NCI-H2029 (cell line): Measurements from ENCODE around the gene PPP1CA.
A peak's percentile ranks its signal among the peaks of the same experiment; 100 is the strongest.
"Not testable (repeated sequence)": the region's sequence is repeated elsewhere in the genome, so short reads cannot be mapped to it uniquely, and the experiment has no call there.

ENCODE experiments used
- DNase-seq: peaks from one replicate; lab custom pipeline; 2025; lab: John Stamatoyannopoulos, UW

Gene PPP1CA

DNA sequence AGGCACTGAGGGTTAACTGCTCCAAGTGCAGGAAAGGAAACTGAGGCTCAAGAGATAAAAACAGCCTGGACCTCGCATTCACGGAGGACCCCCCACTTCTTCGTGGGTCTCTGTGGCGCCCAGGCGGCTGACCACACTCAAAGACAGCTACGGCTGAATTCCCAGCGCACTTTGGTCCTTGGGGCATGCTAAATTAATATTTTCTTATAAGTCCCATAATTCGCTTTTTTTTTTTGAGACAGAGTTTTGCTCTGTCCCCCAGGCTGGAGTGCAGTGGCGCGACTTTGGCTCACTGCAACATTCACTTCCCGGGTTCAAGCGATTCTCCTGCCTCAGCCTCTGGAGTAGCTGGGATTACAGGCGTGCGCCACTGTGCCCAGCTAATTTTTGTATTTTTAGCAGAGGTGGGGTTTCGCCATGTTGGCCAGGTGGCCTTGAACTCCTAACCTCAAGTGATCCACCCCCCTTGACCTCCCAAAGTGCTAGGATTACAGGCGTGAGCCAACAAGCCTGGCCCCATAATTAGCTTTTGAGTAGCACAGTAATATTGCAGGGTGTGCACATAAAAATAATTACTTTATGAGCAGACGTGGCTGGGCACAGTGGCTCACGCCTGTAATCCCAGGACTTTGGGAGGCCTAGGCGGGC is 658 bp upstream of the PPP1CA start:
- DNase-seq: not testable (repeated sequence)

DNA sequence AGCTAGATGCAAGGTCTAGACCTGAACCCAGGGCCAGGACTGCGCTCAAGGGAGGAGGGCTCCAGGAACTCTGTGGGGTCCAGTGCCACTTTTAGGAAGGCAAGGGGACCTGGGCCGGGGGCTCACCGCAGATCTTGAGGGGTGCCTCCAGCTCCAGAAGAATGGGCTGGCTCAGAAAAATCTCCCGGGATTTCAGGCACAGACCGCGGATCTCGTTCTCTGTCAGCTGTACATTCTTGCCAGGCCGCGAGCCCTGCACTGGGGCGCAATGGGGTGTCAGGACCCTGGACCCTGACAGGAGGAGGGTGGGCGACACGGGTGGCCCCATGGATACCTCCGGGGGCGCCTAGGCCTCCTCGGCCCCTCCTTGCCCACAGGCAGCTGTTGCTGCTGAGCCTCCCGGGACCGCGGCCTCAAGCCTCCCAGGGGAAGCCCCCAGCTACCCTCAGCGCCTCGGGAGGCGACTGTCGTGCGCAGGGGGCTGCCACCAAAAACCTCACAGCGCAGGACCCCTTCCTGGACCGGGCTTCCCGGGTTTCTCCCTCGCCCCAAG is 640 bp downstream of the PPP1CA start:
- no peak for DNase-seq

DNA sequence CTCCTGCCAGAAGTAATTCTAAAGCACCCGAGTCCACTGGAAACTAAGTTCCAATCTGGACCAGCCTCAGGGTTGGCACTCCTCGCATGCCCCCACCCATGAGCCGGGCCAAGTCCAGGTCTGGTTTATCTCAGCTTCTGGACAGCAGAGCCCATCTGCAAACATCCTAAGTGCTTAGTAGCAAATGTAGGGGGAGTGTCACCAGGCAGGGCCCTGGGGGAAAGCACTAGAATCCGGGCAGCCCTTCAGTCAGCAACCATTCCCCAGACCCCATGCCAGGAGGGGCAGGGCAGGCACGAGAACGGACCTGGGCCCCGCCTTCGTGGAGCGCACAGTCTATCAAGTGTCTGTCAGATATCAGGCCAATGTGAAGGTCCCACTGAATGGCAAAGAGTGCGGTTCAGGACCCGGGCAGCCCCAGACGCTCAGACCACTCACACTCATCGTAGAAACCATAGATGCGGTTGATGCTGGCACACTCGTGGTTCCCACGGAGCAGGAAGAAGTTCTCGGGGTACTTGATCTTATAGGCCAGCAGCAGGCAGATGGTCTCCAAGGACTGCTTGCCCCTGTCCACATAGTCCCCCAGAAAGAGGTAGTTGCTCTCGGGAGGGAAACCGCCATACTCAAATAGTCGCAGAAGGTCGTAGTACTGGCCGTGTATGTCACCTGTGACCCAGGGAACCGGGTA is 1.3 kb downstream of the PPP1CA start:
- no peak for DNase-seq

DNA sequence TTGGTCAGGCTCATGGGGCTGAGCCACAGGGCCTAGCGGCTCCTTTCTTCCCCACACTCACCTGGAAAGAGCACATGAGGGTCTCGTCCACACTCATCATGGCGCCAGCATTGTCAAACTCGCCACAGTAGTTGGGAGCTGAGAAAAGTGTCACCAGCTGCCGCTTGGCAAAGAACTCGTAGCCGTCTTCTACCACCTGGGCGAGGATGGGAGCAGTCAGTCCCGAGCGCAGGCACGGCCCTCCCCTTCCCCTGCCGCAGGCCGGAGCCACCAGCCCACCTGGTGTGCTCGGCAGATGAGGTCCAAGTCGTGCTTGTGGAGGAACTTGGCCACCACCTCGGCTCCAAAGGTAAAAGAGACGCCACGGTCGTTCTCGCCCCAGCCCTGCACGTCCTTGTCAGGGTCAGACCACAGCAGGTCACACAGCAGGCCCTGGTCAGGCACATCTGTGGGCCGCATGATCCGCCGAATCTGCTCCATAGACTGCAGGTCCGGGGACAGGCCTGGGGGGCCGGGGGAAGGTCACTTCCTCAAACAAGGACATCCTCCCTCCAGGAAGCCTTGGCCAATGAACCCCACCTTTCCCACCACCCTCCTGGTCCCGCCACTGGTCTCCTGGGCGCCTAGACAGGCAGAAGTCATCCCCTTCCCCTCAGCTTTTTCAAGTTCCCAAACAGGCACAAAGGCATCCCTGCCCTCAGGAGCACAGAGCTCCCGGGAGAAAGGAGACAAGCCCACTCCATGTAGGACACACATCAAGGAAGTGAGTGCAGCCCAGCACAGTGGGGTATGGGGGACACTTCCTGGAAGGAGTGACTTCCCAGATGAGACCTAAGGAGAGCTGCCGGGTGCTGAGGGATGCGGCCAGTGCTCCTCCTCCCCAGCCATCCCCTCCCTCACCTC is 2.7 kb downstream of the PPP1CA start:
- DNase-seq: no peak

DNA sequence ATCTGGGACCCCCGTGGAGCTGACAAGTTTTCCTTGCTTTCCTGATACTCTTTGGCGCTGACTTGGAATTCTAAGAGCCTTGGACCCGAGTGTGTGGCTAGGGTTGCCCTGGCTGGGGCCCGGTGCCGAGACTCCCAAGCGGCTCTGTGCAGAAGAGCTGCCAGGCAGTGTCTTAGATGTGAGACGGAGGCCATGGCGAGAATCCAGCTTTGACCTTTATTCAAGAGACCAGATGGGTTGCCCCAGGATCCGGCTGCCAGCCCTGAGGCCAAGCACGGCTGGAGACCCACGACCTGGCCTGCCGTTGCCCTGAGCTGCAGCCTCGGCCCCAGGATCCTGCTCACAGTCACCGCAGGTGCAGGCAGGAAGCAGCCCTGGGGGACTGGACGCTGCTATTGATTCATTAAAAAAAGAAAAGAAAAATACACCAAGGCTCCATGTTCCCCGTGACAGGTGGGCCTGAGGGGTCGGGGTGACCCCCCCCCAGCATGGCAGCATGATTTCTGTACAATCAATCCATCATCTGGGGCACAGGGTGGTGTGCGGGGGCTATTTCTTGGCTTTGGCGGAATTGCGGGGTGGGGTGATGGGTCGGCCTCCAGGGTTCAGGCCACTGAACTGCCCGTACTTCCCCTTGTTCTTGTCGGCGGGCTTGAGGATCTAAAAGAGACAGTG is 3.5 kb downstream of the PPP1CA start:
- DNase-seq: no peak

DNA sequence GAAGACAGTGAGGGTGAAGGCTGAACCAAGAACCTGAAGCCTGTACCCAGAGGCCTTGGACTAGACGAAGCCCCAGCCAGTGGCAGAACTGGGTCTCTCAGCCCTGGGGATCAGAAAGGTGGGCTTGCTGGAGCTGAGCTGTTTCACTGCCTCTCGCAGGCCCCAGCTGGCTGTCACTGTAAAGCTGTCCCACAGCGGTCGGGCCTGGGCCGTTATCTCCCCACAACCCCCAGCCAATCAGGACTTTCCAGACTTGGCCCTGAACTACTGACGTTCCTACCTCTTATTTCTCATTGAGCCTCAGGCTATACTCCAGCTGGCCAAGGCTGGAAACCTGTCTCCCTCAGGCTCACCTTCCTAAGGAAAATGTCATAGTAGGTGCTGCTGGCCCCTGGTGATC is 4.1 kb downstream of the PPP1CA start:
- no peak for DNase-seq

DNA sequence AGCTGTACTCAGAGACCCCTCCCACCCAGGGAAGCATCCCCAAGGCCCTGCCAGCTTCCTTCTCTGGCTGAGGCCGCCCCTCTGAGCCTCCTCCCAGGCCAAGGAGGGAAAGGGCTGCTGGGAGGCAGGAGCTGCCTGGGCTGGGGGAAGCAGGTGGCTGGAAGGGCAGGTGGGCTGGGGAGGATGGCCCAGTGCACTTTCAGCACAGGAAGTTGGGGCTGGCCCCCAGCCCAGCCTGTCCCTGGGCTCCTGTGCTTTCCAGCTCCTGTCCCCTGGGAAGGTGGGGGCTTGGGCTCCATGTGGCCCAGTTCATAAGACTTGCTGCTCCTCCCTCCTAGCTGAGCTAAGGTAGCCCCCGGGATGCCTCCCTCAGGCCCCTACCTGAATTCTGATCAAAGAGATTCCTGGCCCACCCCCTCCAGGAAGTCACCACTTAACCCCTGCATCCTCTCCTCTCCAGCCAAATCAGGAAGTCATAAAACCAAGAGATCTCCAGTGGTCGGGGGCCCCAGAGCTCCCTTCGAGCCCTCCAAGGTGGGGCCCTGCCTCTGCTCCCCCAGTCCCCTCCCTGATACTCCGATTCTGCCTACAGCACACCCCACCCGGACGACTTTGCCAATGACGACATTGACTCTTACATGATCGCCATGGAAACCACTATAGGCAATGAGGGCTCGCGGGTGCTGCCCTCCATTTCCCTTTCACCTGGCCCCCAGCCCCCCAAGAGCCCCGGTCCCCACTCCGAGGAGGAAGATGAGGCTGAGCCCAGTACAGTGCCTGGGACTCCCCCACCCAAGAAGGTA is 4.9 kb downstream of the PPP1CA start:
- peak; percentile 36 for DNase-seq

DNA sequence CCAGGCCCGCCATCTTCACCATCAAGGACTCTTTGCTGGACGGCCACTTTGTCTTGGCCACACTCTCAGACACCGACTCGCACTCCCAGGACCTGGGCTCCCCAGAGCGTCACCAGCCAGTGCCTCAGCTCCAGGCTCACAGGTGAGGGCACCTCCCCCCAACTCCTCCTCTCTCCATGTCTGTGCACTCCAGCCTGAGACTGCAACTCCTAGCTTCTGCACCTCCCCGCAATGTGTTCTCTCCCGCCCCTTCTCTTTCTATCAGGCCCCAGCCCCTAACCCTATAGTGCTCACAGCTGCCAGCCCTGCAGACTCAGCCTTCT is 5.4 kb downstream of the PPP1CA start:
- DNase-seq: no peak

DNA sequence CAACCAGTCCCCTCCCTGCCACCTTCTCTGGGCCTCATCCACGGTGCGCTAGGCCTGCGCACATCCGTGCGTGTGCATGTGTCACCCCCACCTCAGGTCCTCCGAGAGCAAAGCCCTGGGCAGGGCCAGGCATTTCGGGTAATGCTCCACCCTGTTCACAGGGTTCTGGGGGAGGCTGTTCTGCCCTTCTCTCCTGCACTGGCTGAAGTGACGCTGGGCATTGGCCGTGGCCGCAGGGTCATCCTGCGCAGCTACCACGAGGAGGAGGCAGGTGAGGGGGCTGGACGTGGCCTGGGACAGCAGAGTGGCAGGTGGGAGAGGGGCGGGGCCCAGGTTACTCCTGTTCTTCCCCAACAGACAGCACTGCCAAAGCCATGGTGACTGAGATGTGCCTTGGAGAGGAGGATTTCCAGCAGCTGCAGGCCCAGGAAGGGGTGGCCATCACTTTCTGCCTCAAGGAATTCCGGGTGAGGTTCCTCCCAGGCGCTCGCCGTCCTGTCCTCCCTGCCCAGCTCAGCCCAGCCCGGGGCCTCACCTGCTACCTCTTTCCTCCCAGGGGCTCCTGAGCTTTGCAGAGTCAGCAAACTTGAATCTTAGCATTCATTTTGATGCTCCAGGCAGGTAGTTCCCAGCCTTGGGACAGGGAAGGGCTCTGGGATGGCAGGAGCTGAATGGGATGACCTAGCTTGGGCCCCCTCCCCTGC is 6.0 kb downstream of the PPP1CA start:
- no peak for DNase-seq

DNA sequence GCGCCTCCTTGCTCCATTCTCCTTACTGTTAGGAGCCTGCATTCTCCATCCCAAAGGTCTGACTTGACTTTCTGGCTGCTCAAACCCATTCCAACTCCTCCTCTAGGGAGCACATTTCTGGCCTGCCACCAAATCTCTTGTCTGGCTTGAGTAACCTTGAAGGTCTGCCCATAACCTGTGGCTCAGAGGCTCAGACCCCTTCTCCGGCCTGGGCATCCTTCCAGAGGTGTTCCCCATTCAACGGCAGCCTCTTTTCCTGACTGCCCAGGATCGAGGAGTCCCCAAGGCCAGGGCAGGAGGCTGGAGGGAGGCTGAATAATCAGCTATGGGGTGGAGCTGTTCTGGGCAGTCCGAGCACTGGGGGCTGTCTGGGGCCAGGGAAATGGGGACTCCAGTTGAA is 7.7 kb downstream of the PPP1CA start:
- no peak for DNase-seq

DNA sequence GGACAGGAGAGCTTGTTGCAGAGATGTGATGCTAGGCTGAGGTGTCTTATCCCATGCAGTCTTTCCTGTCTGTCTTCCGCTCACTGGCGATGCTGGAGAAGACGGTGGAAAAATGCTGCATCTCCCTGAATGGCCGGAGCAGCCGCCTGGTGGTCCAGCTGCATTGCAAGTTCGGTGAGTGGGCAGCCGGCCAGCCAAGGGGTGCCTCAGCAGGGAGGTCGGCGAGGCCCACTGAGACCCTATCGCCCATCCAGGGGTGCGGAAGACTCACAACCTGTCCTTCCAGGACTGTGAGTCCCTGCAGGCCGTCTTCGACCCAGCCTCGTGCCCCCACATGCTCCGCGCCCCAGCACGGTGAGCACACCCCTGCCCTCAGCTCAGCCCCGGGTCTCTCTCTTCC is 8.2 kb downstream of the PPP1CA start:
- no peak for DNase-seq

DNA sequence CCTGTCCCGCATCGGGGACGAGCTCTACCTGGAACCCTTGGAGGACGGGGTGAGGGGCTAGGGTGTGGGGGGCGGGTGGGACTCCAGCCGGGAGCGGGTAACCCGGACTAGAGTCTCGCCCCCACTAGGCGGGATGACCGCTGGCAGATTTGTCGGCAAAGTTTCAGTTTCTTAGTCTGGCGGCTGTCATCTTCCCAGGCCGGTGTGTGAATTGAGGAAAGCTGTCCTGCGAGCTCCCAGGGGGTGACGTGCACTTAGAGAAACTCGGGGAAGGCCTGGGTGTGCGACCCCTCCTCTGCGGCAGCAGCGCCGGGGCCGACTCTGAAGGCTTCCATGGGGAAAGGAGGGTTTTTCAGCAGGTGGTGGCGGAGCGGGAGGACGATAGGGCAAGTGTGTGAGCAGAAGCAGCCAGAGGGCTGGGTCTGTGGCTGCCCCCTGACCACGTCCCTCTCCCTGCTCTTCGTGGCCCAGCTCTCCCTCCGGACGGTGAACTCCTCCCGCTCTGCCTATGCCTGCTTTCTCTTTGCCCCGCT is 9.4 kb downstream of the PPP1CA start:
- no peak for DNase-seq

DNA sequence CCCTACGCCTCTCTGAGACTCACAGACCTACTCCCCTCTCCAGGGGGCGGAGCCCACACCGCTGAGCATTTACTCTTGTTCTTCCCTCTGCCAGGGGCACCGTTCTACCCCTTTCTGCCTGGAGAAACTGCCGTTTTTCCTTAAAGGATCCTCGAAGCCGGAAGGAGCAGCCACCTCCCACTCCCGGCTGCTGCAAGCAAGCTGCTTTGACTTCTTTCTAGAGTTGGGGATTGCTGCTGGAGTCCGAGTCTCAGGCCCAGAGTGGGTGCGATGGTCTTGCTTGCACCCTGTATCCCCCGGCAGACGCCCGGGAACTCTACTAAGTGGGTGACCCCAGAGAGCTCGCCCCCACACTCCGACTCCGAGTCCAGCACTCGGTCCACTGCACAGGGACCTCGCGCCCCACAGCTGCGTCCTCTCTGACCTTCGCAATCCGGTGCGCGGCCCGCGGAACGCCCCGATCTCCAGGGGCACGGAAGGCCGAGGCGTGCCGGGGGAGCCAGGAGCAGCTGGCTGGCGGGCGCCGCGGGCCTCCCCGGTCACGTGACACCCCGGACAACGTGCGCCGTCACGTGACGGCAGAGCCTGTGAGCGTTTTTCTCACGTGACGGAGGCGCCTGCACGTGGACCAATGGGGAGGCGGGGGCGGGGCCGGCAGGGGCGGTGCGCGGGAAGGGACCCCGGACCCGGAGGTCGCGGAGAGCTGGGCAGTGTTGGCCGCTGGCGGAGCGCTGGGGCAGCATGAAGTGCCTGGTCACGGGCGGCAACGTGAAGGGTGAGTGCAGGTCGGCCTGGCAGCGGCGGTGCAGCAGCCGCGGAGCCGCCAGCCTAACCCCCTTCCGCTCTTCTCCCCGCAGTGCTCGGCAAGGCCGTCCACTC is 10.1 kb downstream of the PPP1CA start, which contains the start of gene RAD9A:
Gene RAD9A, plus strand, starts transcription at position 683 of the 879 bp plus-strand sequence. Its CDS starts 59 bp downstream, at position 742.
- DNase-seq: peak; percentile 94

DNA sequence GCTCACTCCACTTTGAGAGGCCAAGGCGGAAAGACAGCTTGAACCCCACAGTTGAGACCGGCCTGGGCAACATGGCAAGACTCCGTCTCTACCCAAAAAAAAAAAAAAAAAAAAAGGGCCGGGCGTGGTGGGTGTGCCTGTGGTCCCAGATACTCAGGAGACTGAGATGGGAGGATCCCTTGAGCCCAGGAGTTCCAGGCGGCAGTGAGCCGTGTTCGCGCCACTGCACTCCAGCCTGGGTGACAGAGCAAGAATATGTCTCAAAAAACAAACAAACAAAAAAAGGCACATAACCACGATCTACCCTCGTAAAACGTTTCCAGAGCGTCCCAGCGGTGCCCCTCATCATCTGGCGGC is 10.7 kb downstream of the PPP1CA start:
- DNase-seq: no peak

DNA sequence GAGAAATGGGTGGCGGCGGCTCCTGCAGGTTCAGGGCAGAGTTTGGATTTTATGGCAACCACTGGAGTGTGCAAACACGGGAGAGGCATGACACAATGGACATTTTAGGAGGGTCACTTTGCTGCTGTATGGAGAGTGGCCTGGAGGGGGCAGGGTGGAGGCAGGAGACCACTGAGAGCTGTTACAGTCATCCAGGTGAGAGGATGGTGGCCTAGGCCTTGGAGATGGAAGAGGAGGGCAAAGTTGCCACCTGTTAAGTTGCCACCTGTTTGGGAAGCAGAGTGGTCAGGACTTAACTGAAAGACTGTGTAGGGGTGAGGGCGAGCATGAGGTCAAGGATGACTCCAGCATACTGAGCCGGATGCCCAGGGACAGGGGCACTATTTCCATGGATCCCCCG is 12.2 kb downstream of the PPP1CA start:
- no peak for DNase-seq

DNA sequence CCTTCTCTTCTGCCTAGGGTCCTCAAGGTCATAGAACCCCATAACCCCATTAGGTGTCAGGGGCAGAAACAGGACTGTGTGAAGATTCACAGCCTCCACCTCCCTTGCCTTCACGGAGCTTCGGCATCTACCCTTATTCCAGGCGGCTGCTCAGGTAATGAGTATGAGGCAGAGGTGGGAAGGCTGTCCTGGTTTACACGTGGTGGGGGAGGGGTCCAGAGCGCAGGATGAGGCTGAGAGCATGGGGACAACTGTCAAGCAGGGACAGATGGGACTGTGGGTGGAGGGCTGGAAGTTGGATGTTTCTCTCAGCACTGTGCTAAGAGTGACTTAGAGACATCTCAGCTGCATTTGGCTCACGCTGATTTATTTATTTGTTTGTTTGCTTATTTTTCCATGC is 14.1 kb downstream of the PPP1CA start:
- no peak for DNase-seq

DNA sequence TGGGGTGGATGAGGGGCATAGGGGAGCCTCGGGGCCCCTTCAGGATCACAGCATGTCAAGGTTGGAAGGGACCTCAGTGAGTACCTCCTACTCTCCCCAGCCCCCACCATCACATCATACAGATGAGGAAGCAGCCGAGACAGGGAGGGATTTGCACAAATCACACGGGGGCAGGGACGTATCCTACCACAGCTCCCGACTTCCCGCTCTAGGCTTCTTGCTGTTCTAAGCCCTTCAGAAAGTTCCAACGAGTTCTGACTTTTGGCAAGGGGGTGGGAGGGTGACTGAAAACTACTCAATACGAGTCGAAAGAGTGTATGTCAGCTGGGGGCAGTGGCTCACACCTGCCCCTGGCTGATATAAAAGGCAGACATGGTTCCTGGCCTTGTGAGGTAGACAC is 14.6 kb downstream of the PPP1CA start:
- no peak for DNase-seq

DNA sequence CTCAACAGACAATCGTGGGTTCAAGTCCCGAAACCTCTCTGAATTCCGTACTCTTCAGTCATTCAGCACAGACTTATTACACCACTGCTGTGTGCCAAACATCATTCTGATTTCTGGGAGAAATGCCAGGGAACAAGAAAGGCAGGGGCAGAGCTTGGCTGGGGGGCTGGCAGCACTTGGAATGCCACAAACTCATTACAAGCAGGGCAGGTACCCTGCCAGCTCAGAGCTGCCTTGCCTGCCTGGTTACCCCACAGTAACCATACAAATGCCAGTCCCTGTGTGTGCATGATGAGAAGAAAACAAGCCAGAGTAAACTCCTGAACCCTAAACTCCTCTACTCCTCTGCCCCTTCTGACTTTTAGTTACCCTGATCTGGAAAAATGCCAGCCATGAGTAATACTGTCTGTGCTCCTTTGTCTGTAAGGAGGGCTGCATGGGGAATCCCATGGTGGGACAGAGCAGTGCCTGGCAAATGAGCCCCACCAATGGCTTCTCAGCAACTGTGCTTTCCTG is 16.7 kb downstream of the PPP1CA start:
- DNase-seq: no peak
